GM18861 (cell line): ENCODE measurements around the gene GRB10.

Experiments used
- ATAC-seq: cut with Tn5 transposase; IDR thresholded peaks from one replicate; pipeline ENCODE4 v1.9.1; 2021; ENCODE audit not compliant: unreplicated experiment

The GRB10 gene

GRCh38 chr7:50695026-50695425 is 87.7 kb downstream of the GRB10 start:
- no peak for ATAC-seq

GRCh38 chr7:50693455-50694130 is 89.1 kb downstream of the GRB10 start:
- ATAC-seq = no peak

GRCh38 chr7:50690541-50691011 is 92.1 kb downstream of the GRB10 start:
- no peak for ATAC-seq

GRCh38 chr7:50688226-50688590 is 94.5 kb downstream of the GRB10 start:
- ATAC-seq = no peak

- no peak for ATAC-seq
These were observed 95.0 kb downstream of the GRB10 start for GRCh38 chr7:50687575-50688225.

- ATAC-seq = no peak
These were observed 95.6 kb downstream of the GRB10 start for GRCh38 chr7:50687096-50687495.

- no peak for ATAC-seq
These were observed 97.3 kb downstream of the GRB10 start for GRCh38 chr7:50685135-50686065.

GRCh38 chr7:50684713-50685075 is 98.0 kb downstream of the GRB10 start:
- ATAC-seq = no peak

- no peak for ATAC-seq
These were observed 98.5 kb downstream of the GRB10 start for GRCh38 chr7:50684011-50684712.

GRCh38 chr7:50682573-50682972 is 100.1 kb downstream of the GRB10 start:
- ATAC-seq = no peak

GRCh38 chr7:50682079-50682478 is 100.6 kb downstream of the GRB10 start:
- ATAC-seq = no peak

- no peak for ATAC-seq
These were observed 101.2 kb downstream of the GRB10 start for GRCh38 chr7:50681432-50682045.

- peak; percentile 80 for ATAC-seq
These were observed 103.3 kb downstream of the GRB10 start for GRCh38 chr7:50679218-50680007.

GRCh38 chr7:50678586-50678985 is 104.1 kb downstream of the GRB10 start:
- ATAC-seq = no peak

- ATAC-seq = no peak
These were observed 105.1 kb downstream of the GRB10 start for GRCh38 chr7:50677638-50677996.

- ATAC-seq = no peak
These were observed 105.7 kb downstream of the GRB10 start for GRCh38 chr7:50676740-50677637.

GRCh38 chr7:50676079-50676478 is 106.6 kb downstream of the GRB10 start:
- no peak for ATAC-seq

GRCh38 chr7:50674896-50675835 is 107.5 kb downstream of the GRB10 start:
- ATAC-seq = no peak
